H9 (cell line): ENCODE results near the gene LTB4R2. TPM values are rescaled to one million over a fixed set of nuclear protein-coding genes. Genes with fewer than 3 reads are reported as not detected.

Experiments used
- DNase-seq: peaks from one replicate; pipeline ENCODE4 v3.0.0-alpha.2; 2017
- H2AFZ ChIP-seq: one replicate; pipeline ENCODE4 v1.6.1; 2013; ENCODE audit warnings: mild to moderate bottlenecking, low read length, control low read depth, moderate library complexity
- H2AK5ac ChIP-seq: 2 replicates; pipeline ENCODE4 v1.6.1; 2013; ENCODE audit warnings: low read length, control low read depth, mixed read lengths; ENCODE audit not compliant: insufficient read length
- H2BK120ac ChIP-seq: one replicate; pipeline ENCODE4 v1.6.1; 2013; ENCODE audit warnings: low read depth, mild to moderate bottlenecking, low read length, control low read depth, inconsistent platforms; ENCODE audit not compliant: poor library complexity, severe bottlenecking
- H2BK12ac ChIP-seq: 2 replicates; pipeline ENCODE4 v1.6.1; 2013; ENCODE audit warnings: low read length, control low read depth, mixed read lengths, low read depth; ENCODE audit not compliant: insufficient read length
- H2BK15ac ChIP-seq: 2 replicates; pipeline ENCODE4 v1.6.1; 2013; ENCODE audit warnings: low read depth, low read length, control low read depth
- H2BK20ac ChIP-seq: one replicate; pipeline ENCODE4 v1.6.1; 2013; ENCODE audit warnings: low read depth, mild to moderate bottlenecking, low read length, control low read depth, inconsistent platforms; ENCODE audit not compliant: poor library complexity, severe bottlenecking
- H2BK5ac ChIP-seq: 2 replicates; pipeline ENCODE4 v1.6.1; 2013; ENCODE audit warnings: low read length, control low read depth, mixed read lengths; ENCODE audit not compliant: insufficient read length
- H3K14ac ChIP-seq: 2 replicates; pipeline ENCODE4 v1.6.1; 2013; ENCODE audit warnings: low read length, control low read depth; ENCODE audit not compliant: insufficient read depth
- H3K18ac ChIP-seq: 2 replicates; pipeline ENCODE4 v1.6.1; 2013; ENCODE audit warnings: low read depth, mild to moderate bottlenecking, mixed read lengths, low read length, control low read depth; ENCODE audit not compliant: insufficient read length
- H3K23ac ChIP-seq: 2 replicates; pipeline ENCODE4 v1.6.1; 2013; ENCODE audit warnings: low read length, control low read depth, mixed read lengths, low read depth; ENCODE audit not compliant: insufficient read length
- H3K23me2 ChIP-seq: 2 replicates; pipeline ENCODE4 v1.6.1; 2013; ENCODE audit warnings: low read depth, mild to moderate bottlenecking, mixed read lengths, low read length, control low read depth; ENCODE audit not compliant: insufficient read length, poor library complexity, severe bottlenecking
- H3K27ac ChIP-seq: 2 replicates; pipeline ENCODE4 v1.5.1; 2013; ENCODE audit warnings: low read length, control low read depth, mixed read lengths, low read depth; ENCODE audit not compliant: insufficient read length
- H3K27me3 ChIP-seq: 2 replicates; pipeline ENCODE4 v1.6.1; 2013; ENCODE audit warnings: low read length, control low read depth, inconsistent platforms; ENCODE audit not compliant: insufficient read depth
- H3K4ac ChIP-seq: 2 replicates; pipeline ENCODE4 v1.6.1; 2013; ENCODE audit warnings: low read depth, mild to moderate bottlenecking, control low read depth, inconsistent platforms, low read length, moderate library complexity
- H3K4me1 ChIP-seq: 2 replicates; pipeline ENCODE4 v1.6.1; 2013; ENCODE audit warnings: low read length, control low read depth, inconsistent platforms; ENCODE audit not compliant: insufficient read depth
- H3K4me2 ChIP-seq: 2 replicates; pipeline ENCODE4 v1.6.1; 2013; ENCODE audit warnings: low read length, control low read depth, mixed read lengths; ENCODE audit not compliant: insufficient read length, insufficient read depth
- H3K56ac ChIP-seq: 2 replicates; pipeline ENCODE4 v1.6.1; 2013; ENCODE audit warnings: low read depth, mild to moderate bottlenecking, mixed read lengths, low read length, control low read depth; ENCODE audit not compliant: insufficient read length
- H3K79me1 ChIP-seq: 2 replicates; pipeline ENCODE4 v1.6.1; 2013; ENCODE audit warnings: low read depth, mild to moderate bottlenecking, moderate library complexity, low read length, control low read depth, inconsistent platforms; ENCODE audit not compliant: insufficient read depth, poor library complexity, severe bottlenecking
- H3K79me2 ChIP-seq: 2 replicates; pipeline ENCODE4 v1.6.1; 2013; ENCODE audit warnings: low read length, control low read depth, inconsistent platforms; ENCODE audit not compliant: insufficient read depth
- H3K9ac ChIP-seq: 2 replicates; pipeline ENCODE4 v1.6.1; 2013; ENCODE audit warnings: low read length, control low read depth, mixed read lengths; ENCODE audit not compliant: insufficient read length; ENCODE audit errors: extremely low read depth
- H3K9me3 ChIP-seq: one replicate; pipeline ENCODE4 v1.6.1; 2013; ENCODE audit warnings: low read depth, low read length, inconsistent platforms; ENCODE audit not compliant: control insufficient read depth
- H3T11ph ChIP-seq: one replicate; pipeline ENCODE4 v1.6.1; 2013; ENCODE audit warnings: mild to moderate bottlenecking, low read length, control low read depth, inconsistent platforms
- H4K20me1 ChIP-seq: one replicate; pipeline ENCODE4 v1.6.1; 2013; ENCODE audit not compliant: control insufficient read depth, insufficient read length, insufficient read depth
- H4K5ac ChIP-seq: 2 replicates; pipeline ENCODE4 v1.6.1; 2013; ENCODE audit warnings: low read depth, mild to moderate bottlenecking, mixed read lengths, low read length, control low read depth; ENCODE audit not compliant: insufficient read length
- H4K8ac ChIP-seq: replicated peaks from 2 replicates; pipeline ENCODE4 v1.6.1; 2013; ENCODE audit warnings: low read length, control low read depth, mixed read lengths, low read depth; ENCODE audit not compliant: insufficient read length
- H4K91ac ChIP-seq: 2 replicates; pipeline ENCODE4 v1.6.1; 2013; ENCODE audit warnings: low read depth, mild to moderate bottlenecking, moderate library complexity, mixed read lengths, low read length, control low read depth; ENCODE audit not compliant: insufficient read length
- H3K27ac Mint-ChIP-seq, 3 experiments: 2 replicates in 2 of 3; 3 replicates in 1 of 3; pipeline ENCODE4 v1.8.0; 2020 to 2021; ENCODE audit warnings: mixed read lengths in 3 of 3, mild to moderate bottlenecking in 1 of 3, moderate library complexity in 1 of 3
- H3K27me3 Mint-ChIP-seq: 2 replicates; pipeline ENCODE4 v1.8.0; 2021; ENCODE audit warnings: low read depth, mild to moderate bottlenecking, moderate library complexity, mixed read lengths
- H3K36me3 Mint-ChIP-seq, 3 experiments: 2 replicates in 2 of 3; 3 replicates in 1 of 3; pipeline ENCODE4 v1.8.0; 2020 to 2021; ENCODE audit warnings: low read depth in 3 of 3, mixed read lengths in 3 of 3; ENCODE audit not compliant: insufficient read depth in 1 of 3
- H3K4me1 Mint-ChIP-seq, 2 experiments: 2 replicates each; pipeline ENCODE4 v1.8.0; 2020; ENCODE audit warnings: mixed read lengths in 2 of 2
- H3K4me3 Mint-ChIP-seq, 2 experiments: 2 replicates in 1 of 2; 3 replicates in 1 of 2; pipeline ENCODE4 v1.8.0; 2020 to 2021; ENCODE audit warnings: mild to moderate bottlenecking in 2 of 2, mixed read lengths in 2 of 2, moderate library complexity in 1 of 2
- H3K9me3 Mint-ChIP-seq, 2 experiments: 2 replicates in 1 of 2; 3 replicates in 1 of 2; pipeline ENCODE4 v1.8.0; 2020; ENCODE audit warnings: mild to moderate bottlenecking in 2 of 2, mixed read lengths in 2 of 2, moderate library complexity in 1 of 2
- WGBS: extraction: QIAGEN DNeasy Blood & Tissue Kit; methylation state at CpG from one replicate; pipeline ENCODE4 v1.1.7; 2013; ENCODE audit warnings: missing lambda C conversion rate, low lambda C conversion rate, mixed read lengths; ENCODE audit not compliant: insufficient read length; ENCODE audit errors: extremely low coverage; 5-methylcytosine and 5-hydroxymethylcytosine counted together
- total RNA-seq: library from RNA; stranded (reverse); gene quantifications from 2 replicates; pipeline ENCODE4 v1.2.1, GENCODE V29; 2021
- TF ChIP-seq, protein P1 (sequence below): fragments of 200-600 bp; sonication (generic); conservative IDR thresholded peaks from 3 replicates; pipeline ENCODE4 v1.8.0; 2021; ENCODE audit warnings: antibody characterized with exemption, mild to moderate bottlenecking

The LTB4R2 gene
- total RNA-seq, 1 experiment from 2014 or later = 13.4 TPM

DNA sequence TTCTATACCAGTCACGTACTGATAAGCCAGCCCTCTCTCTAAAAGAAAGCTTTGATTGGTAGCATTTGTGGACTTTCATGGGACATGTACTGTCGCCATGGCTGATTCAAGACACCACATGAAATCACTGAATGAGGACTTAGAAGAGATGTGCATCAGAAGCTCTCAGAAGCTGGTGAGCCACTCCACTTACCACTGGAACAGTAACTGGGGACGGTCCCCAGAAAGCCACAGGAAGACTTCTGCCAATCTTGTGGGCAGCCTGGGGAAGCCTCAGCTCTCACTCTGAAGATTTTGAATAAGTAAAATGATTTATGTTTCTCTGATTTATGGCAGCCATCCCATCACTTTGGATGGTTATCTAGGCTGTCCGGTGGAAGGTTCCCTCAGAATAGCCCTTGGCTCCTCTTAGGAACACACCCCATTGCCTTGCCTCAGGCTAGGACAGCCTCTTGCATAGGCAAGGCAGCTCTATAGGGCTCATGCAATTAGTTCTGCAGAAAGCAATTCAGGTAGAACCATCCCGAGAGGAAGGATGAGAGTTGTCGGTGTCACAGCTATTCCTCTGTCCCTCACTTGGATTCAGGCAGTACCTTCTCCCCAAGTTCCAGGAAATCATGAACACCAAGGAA is 20.2 kb upstream of the LTB4R2 start:
- Histone ChIP-seq H3K4me2 (no peak overlapping the region), H4K20me1 (no peaks in the 10 kb centered on the region), H3K4ac (no peak overlapping the region), H3K9me3 (no peaks in the 10 kb centered on the region), H3K79me1 (no peaks in the 10 kb centered on the region), H2BK15ac (no peak overlapping the region), H3K27me3 (no peaks in the 10 kb centered on the region), H3K4me1 (no peaks in the 10 kb centered on the region), H3K79me2 (no peaks in the 10 kb centered on the region), H4K91ac (no peak overlapping the region), H3K23ac (no peak overlapping the region), H4K8ac (no peak overlapping the region), H3K9ac (no peak overlapping the region), H3K14ac (no peak overlapping the region), H2AK5ac (no peak overlapping the region), H3K18ac (no peak overlapping the region), H4K5ac (no peak overlapping the region), H3K23me2 (no peaks in the 10 kb centered on the region), H2AFZ (no peak overlapping the region), H3T11ph (no peak overlapping the region), H3K56ac (no peak overlapping the region), H2BK120ac (no peak overlapping the region), H3K27ac (no peak overlapping the region), H2BK12ac (no peak overlapping the region), H2BK20ac (no peak overlapping the region), H2BK5ac (no peak overlapping the region)
- DNase-seq = no peak
- peaks cover 4 to 32% (median 6%) of the 10 kb centered on the region in 3 experiments; a peak in 6 of 7 replicates for H3K36me3 Mint-ChIP-seq
- H3K27ac Mint-ChIP-seq = no peak overlapping the region
- H3K9me3 Mint-ChIP-seq = no peaks in the 10 kb centered on the region
- no peaks in the 10 kb centered on the region for H3K4me1 Mint-ChIP-seq
- TF ChIP-seq, protein P1, sequence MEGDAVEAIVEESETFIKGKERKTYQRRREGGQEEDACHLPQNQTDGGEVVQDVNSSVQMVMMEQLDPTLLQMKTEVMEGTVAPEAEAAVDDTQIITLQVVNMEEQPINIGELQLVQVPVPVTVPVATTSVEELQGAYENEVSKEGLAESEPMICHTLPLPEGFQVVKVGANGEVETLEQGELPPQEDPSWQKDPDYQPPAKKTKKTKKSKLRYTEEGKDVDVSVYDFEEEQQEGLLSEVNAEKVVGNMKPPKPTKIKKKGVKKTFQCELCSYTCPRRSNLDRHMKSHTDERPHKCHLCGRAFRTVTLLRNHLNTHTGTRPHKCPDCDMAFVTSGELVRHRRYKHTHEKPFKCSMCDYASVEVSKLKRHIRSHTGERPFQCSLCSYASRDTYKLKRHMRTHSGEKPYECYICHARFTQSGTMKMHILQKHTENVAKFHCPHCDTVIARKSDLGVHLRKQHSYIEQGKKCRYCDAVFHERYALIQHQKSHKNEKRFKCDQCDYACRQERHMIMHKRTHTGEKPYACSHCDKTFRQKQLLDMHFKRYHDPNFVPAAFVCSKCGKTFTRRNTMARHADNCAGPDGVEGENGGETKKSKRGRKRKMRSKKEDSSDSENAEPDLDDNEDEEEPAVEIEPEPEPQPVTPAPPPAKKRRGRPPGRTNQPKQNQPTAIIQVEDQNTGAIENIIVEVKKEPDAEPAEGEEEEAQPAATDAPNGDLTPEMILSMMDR = no peak
- no peak overlapping the region for H3K4me3 Mint-ChIP-seq
- H3K27me3 Mint-ChIP-seq = no peaks in the 10 kb centered on the region
- WGBS = no CpG with 5 or more reads among the region's 6 CpGs
